ENCODE data around the gene TMEM91. TPM values are rescaled to one million over a fixed set of nuclear protein-coding genes. Genes with fewer than 3 reads are reported as not detected.

TMEM91 gene
- total and polyA plus RNA-seq, 2 of the 8 experiments (the other 6 are each of a cell fraction or from before 2014, with no cell fraction given): 5.3 to 7.4 TPM

DNA sequence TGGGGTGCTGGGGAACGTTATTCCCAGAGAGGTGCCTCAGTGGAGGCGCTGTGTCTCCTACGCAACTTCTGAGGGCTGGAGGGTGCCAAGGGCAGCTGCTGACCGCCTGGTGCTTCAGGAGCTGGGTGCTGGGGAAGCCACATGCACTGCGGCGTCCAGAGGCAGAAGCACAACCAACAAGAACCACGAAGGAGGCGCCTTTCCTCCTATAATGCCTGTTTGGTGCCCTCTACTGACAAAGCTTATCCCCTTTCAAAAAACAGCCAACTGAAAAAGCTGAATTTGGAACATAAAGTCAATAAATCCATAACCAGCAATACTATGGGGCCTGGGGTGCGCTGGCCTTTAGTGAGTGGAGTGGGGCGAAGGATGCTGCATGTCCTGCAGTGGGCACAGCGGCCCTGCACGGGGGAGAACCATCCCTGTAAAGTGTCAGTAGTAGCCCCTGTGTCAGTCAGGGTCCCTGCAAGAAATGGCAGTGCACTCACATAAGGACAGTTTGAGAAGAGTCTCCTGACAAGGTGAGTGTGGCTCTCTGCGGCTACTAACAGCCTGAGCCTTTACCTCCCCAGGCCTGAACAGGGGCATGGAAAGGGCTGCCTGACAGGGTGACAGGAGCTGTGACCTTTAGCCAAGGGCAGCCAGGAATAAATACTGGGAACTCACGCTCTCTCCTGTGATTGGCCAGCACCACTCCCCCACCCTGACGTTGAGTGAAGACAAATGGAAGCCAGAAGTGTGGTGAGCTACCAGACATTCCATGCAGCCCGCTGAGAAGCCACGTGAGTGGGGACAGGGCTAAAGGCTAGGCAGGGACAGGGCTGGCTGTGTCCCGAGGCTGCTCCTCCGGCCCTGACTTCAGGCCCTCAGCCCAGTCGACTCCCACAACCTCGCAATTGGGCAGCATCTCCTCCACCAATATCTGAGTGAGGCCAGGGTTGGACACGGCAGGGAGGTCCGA is 55.4 kb downstream of the TMEM91 start:
- Histone ChIP-seq H3K79me2 (ENCODE audit: control insufficient read depth in 1 of 2, insufficient read depth in 2 of 2, low read length in 2 of 2) (no peaks in the 10 kb centered on the region), H3K79me1 (ENCODE audit: low read depth, low read length) (no peaks in the 10 kb centered on the region), H4K8ac (ENCODE audit: extremely low read depth, insufficient read depth, low read length) (no peak overlapping the region), H2BK12ac (ENCODE audit: low read depth, low read length) (0 out of 2 replicates have a peak overlapping the region, but pooled peaks have one; percentile 70), H3K27ac (ENCODE audit: low read depth, low read length) (no peak overlapping the region), H3K4ac (replicated peaks; ENCODE audit: insufficient read length, low read depth, low read length) (no peak overlapping the region), H4K20me1 (replicated peaks in 1 of 2; ENCODE audit: control insufficient read depth in 1 of 2, insufficient read depth in 2 of 2, low read length in 2 of 2) (peaks cover 0 to 15% of the 10 kb centered on the region in 2 experiments), H3K27me3 (replicated peaks in 1 of 4; ENCODE audit: control insufficient read depth in 3 of 4, extremely low read depth in 1 of 4, insufficient read depth in 3 of 4, low read length in 3 of 4) (no peaks in the 10 kb centered on the region), H3K23me2 (ENCODE audit: low read depth, low read length) (peaks cover 15% of the 10 kb centered on the region), H3K56ac (replicated peaks; ENCODE audit: insufficient read length, low read depth, low read length) (no peak overlapping the region), H3K18ac (ENCODE audit: extremely low read depth, low read length) (no peak overlapping the region), H3K23ac (ENCODE audit: insufficient read length) (no peak overlapping the region), H2BK120ac (replicated peaks; ENCODE audit: low read depth, low read length) (no peak overlapping the region), H3K4me2 (ENCODE audit: insufficient read depth in 1 of 2, low read depth in 2 of 2, low read length in 2 of 2) (no peak overlapping the region), H2BK5ac (ENCODE audit: low read depth, low read length) (peak overlapping the region; percentile 8; the same call in 1 of the 2 replicates), H3K36me3 (ENCODE audit: control insufficient read depth in 2 of 4, insufficient read depth in 4 of 4, low read length in 3 of 4) (peaks cover 9 to 20% (median 18%) of the 10 kb centered on the region in 4 experiments; a peak in 7 of 8 replicates), H3K4me1 (replicated peaks in 1 of 4; ENCODE audit: control insufficient read depth in 3 of 4, insufficient read depth in 4 of 4, low read length in 3 of 4) (peaks cover 0 to 13% (median 4%) of the 10 kb centered on the region in 4 experiments; a peak in 5 of 7 replicates), H3K9ac (replicated peaks in 1 of 4; ENCODE audit: extremely low read depth in 1 of 4, low read depth in 3 of 4, low read length in 3 of 4) (no peak overlapping the region), H3K14ac (ENCODE audit: insufficient read length) (no peak overlapping the region), H2AFZ (ENCODE audit: low read length) (no peak overlapping the region), H3K4me3 (ENCODE audit: extremely low read depth in 1 of 4, insufficient read depth in 2 of 4, low read depth in 3 of 4, low read length in 4 of 4) (no peak overlapping the region), H3K9me3 (ENCODE audit: insufficient read depth in 2 of 2, low read depth in 1 of 2, low read length in 1 of 2) (no peaks in the 10 kb centered on the region), H2BK20ac (ENCODE audit: low read length) (no peak overlapping the region), H2AK5ac (ENCODE audit: low read depth, low read length) (no peak overlapping the region), H2BK15ac (ENCODE audit: low read length) (no peak overlapping the region), H4K91ac (replicated peaks; ENCODE audit: insufficient read length, low read length) (no peak overlapping the region), H4K5ac (ENCODE audit: insufficient read length, low read depth, low read length) (no peak overlapping the region)
- POLR2A ChIA-PET (ENCODE audit: partially characterized antibody): interaction anchor here (0.8 to 1.7 kb wide), 9 partner anchors 8 to 166 kb away, joined by 3 to 12 read pairs (median 4); partner anchors contain the start of genes B9D2 and DMAC2
- TF ChIP-seq CTCF (IDR thresholded peaks at IDR 0.05; ENCODE audit: control extremely low read depth in 1 of 3, insufficient read depth in 1 of 3, low read depth in 1 of 3, low read length in 3 of 3) (peak in 2 of 3 experiments; percentile 27 to 35; a peak in 3 of 4 replicates), RAD21 (IDR thresholded peaks at IDR 0.05 in 1 of 2, conservative IDR thresholded peaks at IDR 0.05 in 1 of 2; ENCODE audit: low read depth in 2 of 2, low read length in 2 of 2) (peak; percentile 31 to 47), TEAD4 (IDR thresholded peaks at IDR 0.05; ENCODE audit: low read depth, low read length) (no peak)
- CTCF ChIA-PET (ENCODE audit: partially characterized antibody): interaction anchor here (0.6 to 4.1 kb wide), 17 partner anchors 8 to 434 kb away, joined by 3 to 21 read pairs (median 3); partner anchors contain the start of genes DMAC2 and ERICH4
- DNase-seq (ENCODE audit: low read depth in 1 of 2, low spot score in 2 of 2) (no peak), FAIRE-seq (no peak)
- 89% methylated on average over 23 of the region's 23 CpGs; no CpG with 5 or more reads in 1 of the 2 experiments for WGBS, 2 experiments (ENCODE audit: extremely low coverage in 1 of 2, insufficient coverage in 1 of 2, insufficient read length in 1 of 2, insufficient replicate concordance in 2 of 2, low coverage in 1 of 2, low lambda C conversion rate in 2 of 2, missing lambda C conversion rate in 1 of 2)

Measured in H1 (cell line).